Jurkat, Clone E6-1 (cell line): ENCODE measurements around the gene JAZF1.
"Not testable (repeated sequence)": the region's sequence is repeated elsewhere in the genome, so short reads cannot be mapped to it uniquely, and the experiment has no call there.

Source experiments
- DNase-seq: peaks from one replicate; pipeline ENCODE4 v3.0.0-alpha.2; 2011; ENCODE audit warnings: low read depth, low spot score
- H3K4me3 ChIP-seq: 2 replicates; pipeline ENCODE4 v1.5.1; 2011; ENCODE audit warnings: mild to moderate bottlenecking, low read length, control low read depth, moderate library complexity

JAZF1 gene

DNA sequence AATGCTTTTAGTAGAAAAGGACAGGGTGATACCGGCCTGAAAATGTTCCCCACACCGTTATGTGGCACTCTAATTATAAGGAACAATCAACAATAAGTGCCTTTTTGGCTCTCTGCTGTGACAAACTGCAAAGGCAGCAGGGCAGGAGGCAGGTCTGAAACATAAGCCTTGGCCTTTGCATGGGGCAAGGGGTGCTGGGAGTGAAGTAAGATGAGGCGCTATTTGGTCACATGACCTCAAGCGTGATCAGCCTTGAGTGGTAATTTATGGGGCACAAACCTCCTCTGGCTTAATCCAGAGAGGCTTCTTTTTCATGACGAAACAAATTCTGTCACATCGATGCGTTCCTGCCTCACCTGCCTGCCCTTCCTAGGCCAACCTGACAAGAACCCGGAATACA is 237.9 kb downstream of the JAZF1 start:
- H3K4me3 ChIP-seq = no peak overlapping the region
- DNase-seq = no peak

DNA sequence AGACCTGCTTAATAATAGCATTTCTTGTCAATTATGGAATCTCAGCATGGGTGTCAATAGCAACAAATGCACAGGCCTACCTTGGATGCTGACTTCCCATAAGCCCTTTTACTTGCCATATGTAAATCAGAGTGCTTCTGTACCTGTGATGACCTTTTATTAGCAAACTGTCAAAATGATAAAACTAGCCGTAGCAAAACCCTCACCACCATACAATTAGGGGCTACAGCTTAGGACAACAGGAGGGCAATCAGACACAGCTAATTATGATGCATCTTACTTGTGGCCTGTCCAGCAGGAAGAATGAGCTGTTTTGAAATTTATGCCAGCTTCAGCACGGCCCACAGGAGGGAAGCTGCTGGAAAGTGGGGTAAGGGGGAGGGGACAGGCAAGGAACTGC is 239.1 kb downstream of the JAZF1 start:
- no peak overlapping the region for H3K4me3 ChIP-seq
- no peak for DNase-seq

DNA sequence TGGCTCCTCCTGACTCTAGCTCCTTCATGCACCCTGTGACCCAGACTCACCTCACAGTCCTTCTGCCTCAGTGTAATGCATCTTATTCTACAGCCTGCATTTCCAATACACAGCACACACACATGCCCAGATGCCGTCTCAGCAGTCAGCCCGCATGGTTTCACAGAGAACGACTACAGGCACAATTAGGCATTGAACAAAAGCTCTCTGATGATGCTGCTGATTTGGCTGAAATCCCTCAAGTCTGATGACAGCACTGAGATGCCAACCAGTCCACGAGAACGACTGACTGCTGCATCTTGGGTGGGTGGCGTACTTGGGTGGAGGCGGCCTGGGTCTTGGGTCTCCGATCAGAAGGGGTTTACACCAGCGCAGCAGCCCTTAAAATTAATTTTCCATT is 240.3 kb downstream of the JAZF1 start:
- no peak for DNase-seq
- no peak overlapping the region for H3K4me3 ChIP-seq

DNA sequence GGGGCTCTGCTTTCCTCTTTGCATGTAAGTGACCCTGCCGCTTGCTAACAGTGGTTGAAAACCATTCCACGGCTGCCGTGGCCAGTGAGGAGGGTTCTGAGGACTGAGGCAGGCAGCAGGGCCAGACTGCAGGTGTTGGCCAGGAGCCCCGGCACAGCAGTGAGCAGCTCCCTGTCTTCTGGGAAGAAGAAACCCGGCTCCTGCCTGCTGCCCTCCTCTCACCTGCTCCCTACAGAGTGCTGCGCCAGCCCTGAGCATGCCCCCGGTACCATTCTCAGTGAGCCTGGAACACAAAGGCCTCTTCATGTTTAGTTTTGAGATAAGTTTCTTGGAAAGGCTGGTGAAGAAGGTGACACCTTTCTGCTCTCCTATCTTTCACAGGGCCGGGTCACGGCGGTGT is 240.7 kb downstream of the JAZF1 start:
- no peak for DNase-seq
- no peak overlapping the region for H3K4me3 ChIP-seq

DNA sequence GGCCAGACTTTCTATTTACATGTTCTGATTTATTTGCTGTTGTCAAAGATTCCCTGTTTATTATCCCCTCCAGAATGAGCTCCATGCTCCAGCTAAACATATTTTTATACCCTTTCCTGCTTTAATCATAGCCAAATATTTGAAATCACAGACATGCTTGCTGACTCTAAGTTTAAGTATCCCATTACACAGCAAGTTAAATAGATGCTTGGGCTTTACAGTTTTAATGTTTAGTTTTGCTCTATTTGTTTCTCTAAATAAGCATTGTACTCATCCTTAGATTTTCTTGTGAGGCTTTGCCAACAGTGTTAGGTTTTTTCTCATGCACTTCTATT is 243.9 kb downstream of the JAZF1 start:
- no peak for DNase-seq
- no peak overlapping the region for H3K4me3 ChIP-seq

DNA sequence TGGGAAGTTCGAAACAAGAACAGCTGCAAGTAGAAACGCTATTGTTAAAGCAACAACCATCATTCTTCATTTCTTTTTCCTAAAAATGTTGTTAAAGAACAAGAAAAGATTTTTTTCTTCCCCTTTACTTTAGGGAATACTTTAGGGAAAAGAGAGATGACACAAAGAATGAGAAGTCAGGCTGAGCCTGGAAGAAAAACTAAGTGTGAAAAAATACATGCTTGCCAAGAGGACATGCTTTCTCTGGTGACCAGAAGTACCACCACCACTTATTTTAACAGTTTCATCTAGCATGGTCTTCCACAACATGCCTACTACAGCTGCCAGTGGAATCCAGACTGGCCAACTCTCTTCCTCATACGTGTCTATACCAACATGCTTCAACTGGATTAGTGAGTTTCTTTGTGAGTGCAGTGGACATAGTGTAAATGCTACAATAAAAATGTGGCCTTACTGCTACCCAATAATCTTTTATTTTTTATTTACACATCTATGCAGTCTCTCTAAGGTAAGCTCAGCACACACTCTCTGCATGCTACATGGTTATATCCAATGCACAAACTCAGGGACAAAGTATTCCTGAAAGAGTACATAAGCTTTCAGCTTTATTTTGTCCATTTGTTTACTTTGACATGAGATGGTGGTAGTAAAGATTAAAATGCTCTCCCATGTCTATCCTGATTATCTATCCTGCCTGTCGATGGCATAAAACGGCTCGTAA is 244.4 kb downstream of the JAZF1 start:
- no peak for DNase-seq
- H3K4me3 ChIP-seq = no peak overlapping the region

DNA sequence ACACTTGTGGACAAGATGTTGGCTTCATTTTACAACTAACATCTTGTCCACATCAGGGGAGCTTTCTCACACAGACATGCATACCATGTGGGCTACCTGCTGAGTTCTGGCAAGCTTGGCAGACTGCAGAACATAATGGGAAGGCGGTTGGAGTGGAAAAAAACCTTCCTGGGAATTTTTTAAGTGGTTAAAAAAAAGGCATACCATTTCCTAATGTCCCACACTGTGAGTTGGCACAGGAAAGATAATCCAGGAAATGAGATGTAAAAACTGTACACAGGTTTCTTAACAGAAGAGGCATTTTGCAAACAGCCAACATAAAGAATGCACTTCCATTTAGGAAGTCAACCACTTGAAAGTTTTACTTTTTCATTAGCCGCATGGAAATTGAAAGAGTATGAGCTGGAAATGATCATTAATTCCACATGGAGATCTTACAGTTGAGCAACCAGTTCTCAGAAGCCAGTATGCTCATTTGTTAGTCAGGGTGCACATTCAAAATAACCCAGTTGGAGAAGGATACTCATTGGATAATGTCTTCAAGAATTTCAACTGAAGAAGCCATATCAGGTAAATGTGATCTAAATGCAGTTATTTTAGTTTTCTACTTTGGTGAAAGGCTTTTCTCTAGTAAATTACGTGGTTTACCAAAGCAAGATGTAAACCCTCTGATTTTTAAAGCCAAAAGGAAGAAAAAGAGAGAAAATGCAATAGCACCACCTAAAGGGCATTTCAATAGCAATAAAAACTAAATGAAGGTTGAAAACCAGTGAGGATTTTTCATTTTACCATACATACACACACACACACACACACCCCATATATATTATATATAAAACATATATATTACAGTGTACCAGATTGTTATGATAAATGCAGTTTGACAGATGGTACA is 246.7 kb downstream of the JAZF1 start:
- DNase-seq = no peak
- no peak overlapping the region for H3K4me3 ChIP-seq

DNA sequence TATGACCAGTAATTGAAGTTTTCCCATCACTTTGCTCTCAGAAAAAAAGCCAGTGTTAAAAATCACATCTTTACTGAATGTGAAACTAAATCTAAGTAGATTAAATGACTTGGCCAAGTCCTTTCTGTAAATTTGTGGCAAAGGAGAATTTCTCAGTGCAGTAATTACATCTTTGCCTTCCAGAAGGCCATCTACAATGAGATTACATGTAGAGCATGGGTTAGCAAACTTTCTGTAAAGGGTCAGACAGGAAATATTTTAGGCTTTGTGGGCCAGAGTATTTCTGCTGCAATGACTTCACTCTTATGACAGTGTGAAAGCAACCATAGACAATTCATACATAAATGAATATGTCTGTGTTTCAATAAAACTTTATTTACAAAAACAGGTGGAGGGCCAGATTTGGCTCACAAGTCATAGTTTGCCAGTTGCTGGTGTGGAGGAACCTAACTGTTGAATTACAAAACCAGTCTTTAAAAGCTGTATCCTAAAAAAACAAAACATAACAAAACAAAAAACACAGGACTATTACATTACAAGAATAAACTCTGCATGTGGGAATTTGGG is 249.6 kb downstream of the JAZF1 start:
- no peak for DNase-seq
- H3K4me3 ChIP-seq = no peak overlapping the region

DNA sequence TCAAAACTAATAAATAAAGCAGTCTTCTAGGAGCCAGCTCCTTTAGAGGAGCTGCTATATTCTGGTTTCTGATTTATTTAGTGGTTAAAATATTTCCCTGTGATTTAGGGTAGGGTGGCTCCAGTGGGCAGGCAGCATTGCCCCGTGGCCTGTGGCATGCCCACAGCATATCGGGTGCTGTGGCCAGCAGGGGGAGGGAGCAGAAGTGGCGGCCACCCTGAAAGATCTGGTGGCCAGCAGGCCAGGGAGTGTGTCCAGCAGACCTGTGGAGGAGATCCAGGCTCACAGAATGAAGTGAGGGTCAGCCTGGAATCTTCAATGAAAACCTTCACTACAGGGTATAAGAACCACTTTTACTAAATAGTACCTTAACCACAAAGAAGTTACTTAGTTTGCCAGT is 251.5 kb downstream of the JAZF1 start:
- H3K4me3 ChIP-seq = no peak overlapping the region
- no peak for DNase-seq

DNA sequence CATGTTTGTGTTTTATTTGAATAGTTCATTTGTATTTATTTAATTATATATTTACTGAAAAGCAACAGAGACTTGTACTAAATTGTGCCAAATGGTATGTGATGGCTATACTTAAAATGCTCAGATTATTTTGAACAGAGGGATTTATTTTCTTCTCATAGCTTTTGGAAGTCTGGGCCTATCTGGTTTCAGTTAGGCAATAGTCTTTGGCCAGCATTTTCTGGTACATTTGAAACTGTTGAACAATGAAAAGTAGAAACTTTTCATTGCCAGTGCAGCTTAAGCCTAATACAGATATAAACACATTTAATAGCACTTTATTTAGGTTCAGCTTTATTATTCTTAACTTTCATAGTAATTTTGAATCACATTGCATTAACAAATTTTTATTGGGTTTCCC is 252.6 kb downstream of the JAZF1 start:
- H3K4me3 ChIP-seq = no peak overlapping the region
- no peak for DNase-seq

DNA sequence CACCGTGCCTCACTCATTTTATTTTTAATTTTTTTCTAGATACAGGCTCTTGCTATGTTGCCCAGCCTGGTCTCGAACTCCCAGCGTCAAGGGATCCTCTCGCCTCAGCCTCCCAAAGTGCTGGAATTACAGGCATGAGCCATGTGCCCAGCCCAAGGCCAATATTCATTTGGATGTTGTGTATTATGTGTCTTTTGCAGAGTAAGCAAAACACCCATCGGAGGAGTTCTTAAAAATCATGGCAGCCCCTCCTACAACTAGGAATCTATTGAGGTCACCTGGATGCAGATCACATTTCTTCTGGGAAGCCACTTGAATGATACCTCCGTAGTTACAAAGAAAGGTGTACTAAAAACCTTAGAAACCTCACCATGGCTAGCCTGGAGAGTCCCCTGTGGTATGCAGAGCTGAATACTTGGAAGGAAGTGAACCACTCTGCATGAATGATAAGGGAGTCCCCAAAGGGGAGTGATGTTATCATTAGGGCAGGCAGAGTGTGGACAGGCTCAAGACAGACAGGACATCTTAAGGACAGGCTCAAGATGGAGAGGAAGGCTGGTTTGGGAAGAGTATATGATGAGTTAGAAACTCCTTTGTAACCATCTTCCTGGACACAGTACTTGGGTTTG is 254.9 kb downstream of the JAZF1 start:
- no peak for DNase-seq
- no peak overlapping the region for H3K4me3 ChIP-seq

DNA sequence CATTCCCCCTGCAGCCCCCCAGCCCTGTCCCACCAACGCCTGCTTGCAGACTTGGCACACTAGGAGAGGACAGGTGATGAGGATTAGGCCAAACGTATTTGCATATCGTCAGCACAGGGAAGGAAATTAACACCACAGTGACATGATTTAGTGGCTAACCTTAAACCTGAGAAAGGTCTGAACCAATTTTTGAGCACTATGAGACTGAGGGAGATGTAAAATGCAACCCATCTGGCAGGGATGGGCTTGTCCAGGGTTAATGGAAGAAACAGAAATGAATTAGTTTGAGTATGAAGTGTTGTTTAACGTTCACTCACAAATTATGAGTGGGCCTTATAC is 257.0 kb downstream of the JAZF1 start:
- no peak overlapping the region for H3K4me3 ChIP-seq

DNA sequence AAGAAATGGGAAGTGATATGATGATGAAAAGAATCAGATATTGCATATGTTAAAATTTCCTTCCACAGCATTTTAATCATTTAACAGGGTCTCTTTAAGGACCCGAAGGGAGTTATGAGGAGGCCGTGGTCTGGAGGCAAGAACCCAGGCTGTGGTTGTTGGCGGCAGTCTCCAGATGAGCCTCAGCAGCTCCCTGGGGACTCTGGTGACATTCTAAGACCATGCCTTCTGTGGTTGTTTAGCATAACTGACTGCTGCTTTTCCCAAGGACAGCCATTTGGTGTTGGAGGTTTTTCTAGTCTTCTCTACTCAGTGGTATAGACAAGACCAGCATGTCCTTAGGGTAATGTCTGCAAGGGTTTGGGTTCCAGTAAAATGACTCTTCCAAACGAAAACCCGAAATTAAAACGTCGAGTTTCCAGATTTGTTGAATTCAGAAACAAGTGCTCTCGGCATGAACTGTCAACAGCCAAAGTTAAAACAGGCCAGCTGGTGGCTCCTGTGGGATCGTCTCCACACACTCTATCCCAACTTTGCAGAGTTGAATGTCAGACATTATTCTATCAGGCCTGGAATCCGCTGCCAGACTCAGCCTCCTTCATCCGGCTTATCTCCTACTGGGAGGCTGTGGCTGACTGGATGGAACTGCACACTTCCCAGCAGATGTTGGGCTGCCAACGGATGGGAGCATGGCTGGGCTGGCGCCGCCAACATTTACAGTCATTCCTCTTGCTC is 257.5 kb downstream of the JAZF1 start:
- no peak overlapping the region for H3K4me3 ChIP-seq
- no peak for DNase-seq

More for the DNA sequence above, 257.0 kb downstream of the JAZF1 start:
- DNase-seq = no peak

DNA sequence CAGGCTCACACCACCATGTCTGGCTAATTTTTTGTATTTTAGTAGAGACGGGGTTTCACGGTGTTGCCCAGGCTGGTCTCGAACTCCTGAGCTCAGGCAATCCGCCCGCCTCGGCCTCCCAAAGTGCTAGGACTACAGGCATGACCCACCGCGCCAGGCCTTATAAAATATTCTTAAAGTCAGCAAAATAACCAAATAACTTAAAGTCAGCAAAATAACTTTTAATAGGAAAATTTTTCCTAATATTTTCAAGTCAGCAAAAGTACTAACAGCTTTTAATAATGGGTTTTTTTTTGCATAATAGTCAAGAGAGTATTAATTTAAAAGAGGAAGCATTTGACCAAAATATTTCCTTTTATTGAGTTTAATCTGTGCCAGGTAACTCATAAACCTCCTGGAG is 258.2 kb downstream of the JAZF1 start:
- not testable (repeated sequence) for H3K4me3 ChIP-seq, DNase-seq

DNA sequence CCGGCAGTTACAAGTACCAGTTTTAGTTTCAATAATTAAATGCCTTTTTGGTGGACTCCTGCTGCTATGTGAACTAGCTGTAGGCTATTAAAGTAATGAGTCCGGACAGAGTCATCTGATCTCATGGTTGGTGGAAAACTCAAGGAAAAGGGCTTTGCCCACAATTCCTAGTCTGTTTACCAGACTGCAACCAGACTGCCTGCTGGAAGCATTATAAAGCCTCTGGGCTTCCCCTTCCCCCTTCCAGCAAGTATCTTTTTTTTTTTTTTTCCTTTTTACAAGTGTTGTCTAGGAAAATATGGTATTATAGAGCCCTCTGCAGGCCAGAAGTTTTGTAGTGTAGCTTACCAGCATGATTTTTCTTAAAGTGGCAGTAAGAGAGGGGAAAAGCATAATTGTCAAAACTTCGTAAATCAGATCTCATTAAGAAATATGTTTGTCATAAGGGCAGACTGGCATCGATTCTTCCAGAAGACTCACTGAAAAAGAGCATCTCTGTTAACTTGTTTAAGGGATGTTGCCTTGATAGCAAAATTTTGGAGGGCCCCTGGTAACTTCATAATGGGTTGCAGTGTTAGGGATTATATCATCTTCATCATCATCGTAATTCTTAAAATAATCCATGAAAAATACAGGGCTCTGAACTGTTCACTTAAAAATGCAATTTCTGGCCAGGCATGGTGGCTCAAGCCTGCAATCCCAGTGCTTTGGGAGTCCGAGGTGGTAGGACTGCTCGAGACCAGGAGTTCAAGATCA is 259.3 kb downstream of the JAZF1 start:
- H3K4me3 ChIP-seq = no peak overlapping the region

DNA sequence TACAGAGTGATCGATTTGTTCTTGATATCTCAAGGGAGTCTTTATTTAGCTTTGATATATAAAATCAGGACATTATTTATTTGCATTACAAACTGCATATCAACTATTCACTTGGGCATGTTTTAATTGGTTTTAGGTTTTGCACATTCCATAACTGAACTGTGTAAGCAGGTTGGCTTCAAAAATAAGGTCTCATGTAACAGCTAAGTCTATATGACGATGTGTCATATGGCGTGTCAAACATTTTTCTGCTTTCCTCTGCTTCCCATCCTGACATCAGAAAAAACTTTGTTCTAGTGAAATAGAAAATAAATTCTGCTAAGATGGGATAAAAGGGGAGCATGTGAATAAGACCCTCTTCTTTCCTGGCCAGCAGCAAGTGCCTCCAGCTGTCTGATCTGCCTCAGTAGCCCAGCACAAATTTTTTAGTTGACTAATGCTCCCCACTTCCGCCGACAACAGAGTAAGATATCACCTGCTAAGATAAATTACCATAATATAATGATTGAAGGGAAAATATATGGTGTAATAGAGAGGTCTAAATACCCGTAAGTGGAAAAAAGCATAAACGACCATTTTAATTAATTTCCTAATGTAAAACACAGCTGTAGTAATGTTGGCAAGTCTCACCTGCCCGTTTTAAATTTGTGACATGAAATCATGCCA is 260.2 kb downstream of the JAZF1 start:
- H3K4me3 ChIP-seq = no peak overlapping the region
- no peak for DNase-seq

More for the DNA sequence above, 259.3 kb downstream of the JAZF1 start:
- DNase-seq = peak; percentile 81

DNA sequence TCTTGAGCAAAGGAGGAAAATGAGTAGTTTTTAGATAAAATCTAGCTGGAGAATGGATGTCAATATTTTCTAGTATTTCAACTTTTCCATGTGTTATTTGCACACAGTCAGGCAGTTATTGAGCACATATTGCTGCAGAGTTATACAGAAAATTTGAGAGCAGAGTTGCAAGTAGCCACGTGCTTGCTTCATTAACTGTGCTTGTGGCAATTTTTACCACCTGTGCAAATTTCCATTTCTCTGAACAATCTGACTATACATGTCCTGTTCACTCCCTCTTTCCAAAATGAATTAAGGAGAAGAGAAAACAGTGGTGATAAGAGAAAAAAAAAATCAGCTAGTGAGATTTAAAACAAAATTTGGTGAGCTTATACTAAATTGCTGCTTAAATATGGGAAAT is 262.1 kb downstream of the JAZF1 start:
- H3K4me3 ChIP-seq = no peak overlapping the region
- no peak for DNase-seq

DNA sequence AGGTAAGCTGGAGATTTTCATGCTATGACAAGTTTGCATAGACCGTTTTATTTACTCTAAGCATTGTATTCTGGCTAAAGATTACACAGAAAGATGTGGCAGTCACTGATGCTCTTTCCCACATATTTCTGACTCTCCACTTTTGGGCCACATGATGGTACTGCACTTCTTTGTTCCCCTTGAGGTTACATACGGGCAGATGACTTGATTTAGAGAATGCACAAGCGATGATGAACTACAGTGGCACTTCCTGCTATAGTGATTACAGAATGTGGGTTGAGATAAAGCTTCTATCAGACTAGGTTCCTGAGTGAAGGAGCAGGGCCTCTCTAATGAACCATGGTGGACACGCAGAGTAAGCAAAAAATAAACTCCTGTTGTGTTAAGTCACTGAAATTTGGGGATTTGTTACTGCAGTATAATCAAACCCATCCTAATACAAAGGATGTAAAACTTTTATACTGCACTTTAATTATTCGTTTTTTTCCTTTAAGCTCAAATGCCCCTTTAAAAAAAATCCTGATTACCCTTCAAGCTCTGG is 262.8 kb downstream of the JAZF1 start:
- H3K4me3 ChIP-seq = no peak overlapping the region
- DNase-seq = peak; percentile 19
